ENCODE measurements around the gene TMEM119.
"Not testable (repeated sequence)": the region's sequence is repeated elsewhere in the genome, so short reads cannot be mapped to it uniquely, and the experiment has no call there.

TMEM119 gene

GRCh38 chr12:108634341-108634751 lies 36.5 kb upstream of the TMEM119 start:
- DNase-seq: no peak

DNA sequence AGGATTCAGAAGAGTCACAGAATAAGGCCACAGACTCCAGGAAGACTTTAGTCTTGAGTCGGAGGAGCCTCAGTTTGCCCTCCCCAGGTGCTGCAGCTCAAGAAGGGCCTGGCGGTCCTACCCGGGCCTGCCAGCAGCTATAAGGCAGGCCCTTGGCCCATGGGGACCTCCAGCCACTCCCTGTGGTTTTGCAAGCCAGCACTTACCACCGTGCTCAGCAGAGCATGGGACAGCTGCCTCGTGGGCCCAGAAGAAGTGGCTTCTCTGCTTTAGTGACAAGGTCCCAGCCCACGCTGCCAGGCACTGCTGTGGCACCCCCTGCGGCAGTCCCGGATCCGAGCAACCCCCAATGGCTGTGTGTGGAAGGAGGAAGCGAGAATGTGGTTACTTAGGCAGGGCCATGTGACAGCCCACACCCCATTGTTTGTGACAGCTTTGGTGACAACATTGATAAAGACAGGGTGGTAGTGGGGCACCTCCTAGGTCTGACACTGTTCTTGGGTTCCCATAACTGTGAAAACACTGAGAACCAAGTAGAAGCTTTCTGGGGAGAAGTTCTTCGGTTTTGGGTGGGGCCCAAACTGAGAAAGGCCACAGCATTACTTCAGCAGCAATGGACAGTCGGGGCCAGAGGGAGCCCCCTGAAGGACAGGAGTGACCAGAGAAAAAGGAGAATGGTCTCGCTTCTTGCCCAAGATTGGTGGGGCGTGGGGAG lies 35.8 kb upstream of the TMEM119 start, which contains the start of gene SELPLG:
SELPLG (minus strand) TSS at position 361 of the 715 bp plus-strand sequence. CDS start 9,587 bp downstream, outside the sequence.
- no peak for DNase-seq

DNA sequence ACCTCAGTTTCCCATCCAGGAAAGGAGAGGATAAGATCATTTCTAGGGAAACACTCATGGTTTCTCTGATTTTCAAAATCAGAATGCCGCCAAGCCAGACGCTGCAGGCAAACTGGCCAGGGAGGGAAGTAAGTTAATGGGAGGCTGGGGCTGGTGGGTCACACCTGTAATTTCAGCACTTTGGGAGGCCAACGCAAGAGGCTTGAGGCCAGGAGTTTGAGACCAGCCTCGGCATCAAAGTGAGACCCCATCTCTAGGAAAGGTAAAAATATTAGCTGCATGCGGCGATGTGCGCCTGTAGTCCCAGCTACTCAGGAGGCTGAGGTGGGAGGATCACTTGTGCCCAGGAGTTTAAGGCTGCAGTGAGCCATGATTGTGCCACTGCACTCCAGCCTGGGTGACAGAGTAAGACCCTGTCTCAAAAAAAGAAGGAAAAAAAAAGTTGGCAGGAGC lies 35.2 kb upstream of the TMEM119 start:
- no peak for DNase-seq

DNA sequence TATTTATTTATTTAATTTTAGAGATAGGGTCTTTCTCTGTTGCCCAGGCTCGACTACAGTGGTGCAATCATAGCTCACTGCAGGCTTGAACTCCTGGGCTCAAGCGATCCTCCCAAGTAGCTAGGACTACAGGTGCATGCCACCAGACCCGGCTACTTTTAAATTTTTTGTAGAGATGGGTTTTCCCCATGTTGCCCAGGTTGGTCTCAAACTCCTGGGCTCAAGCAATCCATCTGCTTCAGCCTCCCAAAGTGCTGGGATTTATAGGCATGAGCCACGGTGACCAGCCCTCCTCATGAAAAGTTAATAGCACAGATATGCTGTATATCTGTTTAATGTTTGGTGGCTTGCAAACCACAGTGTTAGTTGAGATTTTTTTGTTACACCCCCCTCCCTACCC lies 33.4 kb upstream of the TMEM119 start:
- DNase-seq: not testable (repeated sequence)

DNA sequence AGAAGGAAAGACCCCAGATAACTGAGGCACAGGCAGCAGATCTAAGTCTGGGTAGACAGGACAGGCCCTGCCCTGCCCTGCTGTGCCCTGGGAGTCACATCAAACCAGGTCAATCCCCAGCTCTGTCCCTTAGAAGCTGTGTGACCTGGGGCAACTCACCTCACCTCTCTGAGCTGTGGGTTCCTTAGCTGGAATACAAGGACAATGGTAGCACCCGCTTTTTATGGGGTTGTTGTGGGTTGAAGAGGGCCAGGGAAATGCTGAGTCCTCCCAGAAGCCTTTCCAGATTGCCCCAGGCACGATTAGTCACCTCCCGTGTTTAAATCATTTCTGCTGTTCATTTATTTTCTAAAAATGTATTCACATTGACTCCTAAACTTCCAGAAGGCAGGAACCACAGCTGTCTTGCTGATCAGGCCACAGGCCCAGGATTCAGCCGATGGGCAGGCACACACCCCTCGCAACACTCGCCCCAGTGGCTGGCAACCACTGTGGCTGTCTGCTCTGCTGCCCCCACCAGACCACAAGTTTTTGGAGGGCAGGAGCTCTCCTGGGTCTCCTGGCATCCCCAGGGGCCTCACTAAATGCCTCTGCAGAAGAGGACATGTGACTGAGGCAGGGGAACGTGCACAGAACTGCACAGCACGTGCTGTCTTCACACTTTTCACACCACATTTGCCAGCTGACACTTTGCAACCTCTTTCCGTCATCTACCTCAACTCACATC lies 32.8 kb upstream of the TMEM119 start:
- peak; percentile 77 for DNase-seq

DNA sequence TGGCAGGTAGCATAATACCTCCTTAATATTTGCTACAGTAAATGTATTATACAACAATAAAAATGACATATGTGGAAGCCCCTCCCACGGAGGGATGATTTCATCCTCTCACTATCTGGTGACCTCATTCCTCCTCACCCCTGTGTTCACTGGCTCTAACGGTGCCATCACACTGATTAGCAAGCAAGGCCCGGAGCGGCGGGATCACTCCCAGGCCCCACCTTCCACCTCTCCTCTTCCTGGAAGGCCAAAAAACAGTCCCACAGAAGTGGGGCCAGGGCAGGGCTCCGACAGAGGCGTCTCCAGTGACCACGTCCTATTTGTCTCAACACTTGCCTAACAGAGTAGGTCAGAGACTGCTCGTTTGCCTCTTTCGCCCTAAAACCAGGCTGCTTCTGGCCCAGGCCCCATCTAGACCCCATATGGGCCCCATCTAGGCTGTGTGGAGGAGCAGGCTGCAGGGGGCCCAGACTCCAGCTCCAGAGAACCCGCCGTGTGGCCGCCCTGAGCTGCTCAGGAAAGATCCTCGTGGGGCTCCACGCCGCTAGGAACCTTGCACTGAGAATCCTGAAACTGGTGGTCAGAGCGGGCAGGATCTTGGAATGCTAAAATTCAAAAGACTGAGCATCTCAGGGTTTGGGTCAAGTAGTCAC lies 32.1 kb upstream of the TMEM119 start:
- peak; percentile 51 for DNase-seq

DNA sequence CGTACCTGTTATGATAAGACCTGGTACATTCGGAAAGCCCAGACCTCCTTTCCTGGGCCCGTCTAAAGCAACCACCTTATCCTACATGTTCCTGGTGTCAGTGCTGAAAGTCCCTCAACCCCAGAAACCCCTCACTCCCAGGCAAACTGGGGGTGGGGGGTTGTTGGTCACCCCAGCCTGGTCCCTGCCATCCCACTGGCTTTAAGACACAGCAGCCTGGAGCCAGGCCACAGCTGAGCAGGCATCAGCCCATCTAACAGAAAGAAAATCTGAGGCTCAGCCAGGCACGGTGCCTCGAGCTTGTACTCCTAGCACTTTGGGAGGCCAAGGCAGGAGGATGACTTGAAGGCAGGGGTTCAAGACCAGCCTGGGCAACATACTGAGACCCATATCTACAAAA lies 31.3 kb upstream of the TMEM119 start:
- DNase-seq: no peak

DNA sequence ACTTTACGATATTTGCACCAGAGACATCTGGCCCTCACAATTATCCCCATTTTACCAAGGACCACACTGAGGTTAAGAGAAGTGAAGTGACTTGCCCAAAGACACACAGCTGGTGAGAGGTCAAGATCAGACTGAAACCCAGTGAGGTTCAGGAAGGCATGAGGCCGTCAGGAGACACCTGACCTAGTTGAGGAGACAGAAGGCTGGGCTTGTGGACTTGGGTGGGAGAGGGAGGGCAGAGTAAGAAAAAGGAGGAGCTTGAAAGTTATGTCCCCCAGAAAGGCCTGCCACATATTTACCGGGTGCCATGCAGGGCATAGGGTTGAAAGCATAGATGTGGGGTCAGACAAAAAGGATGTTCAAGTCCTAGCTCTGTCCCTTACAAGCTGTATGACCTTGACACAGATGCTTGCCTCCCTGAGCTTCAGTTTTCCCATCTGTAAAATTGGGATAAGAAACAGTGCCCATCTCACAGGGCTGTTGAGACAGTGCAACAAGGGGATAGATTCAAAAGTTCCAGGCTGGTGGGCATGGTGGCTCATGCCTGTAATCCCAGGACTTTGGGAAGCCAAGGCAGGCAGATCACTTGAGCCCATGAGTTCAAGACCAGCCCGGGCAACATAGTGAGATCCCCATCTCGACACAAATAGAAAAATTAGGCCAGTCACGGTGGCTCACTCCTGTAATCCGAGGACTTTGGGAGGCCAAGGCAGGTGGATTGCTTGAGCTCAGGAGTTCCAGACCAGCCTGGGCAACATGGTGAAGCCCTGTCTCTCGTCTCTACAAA lies 29.4 kb upstream of the TMEM119 start:
- DNase-seq: no peak

DNA sequence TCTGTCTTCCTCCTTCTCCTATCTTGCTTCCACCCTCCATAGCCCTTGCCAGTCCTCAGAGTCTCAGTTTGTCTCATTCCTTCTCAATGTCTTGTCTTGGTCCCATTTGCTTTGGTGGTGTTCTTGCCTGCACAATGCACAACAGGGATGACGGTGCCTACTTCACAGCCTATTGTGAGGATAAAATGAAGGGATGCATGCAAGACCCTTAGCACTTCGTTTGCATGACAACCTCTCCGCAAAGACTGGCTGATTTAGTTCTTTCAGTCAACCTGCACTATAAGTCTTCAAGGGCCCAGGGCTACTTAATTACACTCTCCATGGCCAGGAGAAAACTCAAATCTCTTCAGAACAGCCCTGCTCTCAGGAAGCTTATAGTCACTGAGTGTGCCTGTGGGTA lies 27.3 kb upstream of the TMEM119 start:
- no peak for DNase-seq

GRCh38 chr12:108623577-108623976 lies 25.7 kb upstream of the TMEM119 start:
- DNase-seq: no peak

- DNase-seq: no peak
Measured at GRCh38 chr12:108622921-108623514, 25.1 kb upstream of the TMEM119 start.

DNA sequence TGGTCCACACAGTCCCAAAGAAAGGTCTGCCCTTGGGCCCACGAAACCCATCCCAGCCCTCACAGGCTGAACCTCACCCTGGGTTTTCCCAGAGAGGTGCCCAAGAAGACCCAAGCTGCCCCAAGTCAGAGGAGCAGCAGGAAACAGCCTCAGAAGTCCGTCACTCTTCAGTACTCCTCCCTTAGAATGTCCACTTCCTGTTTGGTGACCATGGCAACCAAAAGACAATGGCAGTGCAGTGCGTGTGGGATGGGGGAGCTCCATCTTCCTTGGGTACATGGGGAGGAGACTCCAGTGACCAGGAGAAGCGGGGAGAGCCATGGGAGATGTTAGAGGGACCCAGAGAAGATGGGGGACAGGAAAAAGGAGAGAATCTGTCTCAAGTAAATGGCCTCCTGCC lies 24.5 kb upstream of the TMEM119 start:
- no peak for DNase-seq

DNA sequence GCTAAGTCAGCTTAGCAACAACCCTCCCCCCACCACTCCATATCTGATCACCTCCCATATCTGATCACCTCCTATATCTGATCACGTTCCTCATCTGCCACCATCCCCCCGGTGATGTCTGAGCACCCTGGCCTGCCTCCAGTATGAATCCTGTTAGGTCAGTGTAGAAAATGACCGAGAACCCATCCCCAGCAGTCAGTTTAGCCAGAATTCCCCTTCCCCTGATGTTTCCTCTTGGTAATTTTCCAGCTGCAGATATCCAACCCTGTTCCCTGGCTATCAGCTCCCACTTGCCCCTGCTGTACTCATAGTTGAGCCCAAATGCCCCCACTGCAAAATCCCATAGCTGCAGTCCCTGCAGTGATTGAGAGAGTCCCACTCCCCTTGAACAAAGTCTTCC lies 23.3 kb upstream of the TMEM119 start:
- DNase-seq: no peak

GRCh38 chr12:108620236-108620879 lies 22.5 kb upstream of the TMEM119 start:
- no peak for DNase-seq

- DNase-seq: no peak
Measured at GRCh38 chr12:108619369-108620160, 21.7 kb upstream of the TMEM119 start.

- not testable (repeated sequence) for DNase-seq
Measured at GRCh38 chr12:108618953-108619274, 21.0 kb upstream of the TMEM119 start.

- peak; percentile 53 for DNase-seq
Measured at GRCh38 chr12:108618079-108618952, 20.4 kb upstream of the TMEM119 start.

DNA sequence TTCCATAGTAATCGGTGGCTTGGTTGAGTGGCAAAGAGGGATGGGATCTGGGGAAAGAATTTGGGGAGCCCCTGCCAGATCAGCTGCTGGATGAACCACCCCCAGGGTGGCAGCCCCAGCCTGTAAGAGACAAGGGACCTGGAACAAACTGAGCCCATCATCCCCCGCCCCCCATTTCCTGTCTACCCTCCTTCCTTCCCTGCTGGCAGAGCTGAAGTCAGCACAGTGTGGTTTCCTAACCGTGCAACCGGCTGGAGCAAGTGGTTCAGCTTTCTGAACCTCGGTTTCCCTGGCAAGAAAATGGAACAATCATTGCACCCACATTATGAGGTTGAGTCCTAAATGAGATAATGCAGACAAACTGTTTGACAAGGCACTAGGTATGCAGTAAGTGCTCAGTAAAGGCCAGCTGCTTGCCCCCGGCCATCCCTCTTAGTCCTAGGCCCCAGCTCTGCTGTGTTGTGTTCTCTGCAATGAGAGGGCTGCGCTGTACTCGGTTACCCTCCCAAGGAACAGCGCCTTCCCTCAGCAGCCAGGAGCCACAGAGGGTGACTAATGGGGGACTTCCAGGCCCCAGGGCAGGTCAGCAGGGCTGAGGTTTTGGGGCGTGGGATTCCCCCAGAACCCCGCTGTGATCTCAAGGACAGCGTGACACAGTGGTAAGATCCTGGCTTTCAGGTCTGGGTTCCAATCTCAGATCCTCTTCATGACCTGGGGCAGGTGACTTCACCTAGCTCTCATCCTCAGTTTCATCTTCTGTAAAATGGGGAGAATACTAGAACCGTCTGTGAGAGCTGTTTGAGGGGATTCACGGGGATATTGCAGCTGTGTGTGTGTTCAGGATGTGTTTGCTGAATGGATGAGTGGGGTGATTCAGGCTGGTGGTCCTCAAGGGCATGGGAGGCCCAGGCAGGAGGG lies 19.3 kb upstream of the TMEM119 start:
- no peak for DNase-seq

DNA sequence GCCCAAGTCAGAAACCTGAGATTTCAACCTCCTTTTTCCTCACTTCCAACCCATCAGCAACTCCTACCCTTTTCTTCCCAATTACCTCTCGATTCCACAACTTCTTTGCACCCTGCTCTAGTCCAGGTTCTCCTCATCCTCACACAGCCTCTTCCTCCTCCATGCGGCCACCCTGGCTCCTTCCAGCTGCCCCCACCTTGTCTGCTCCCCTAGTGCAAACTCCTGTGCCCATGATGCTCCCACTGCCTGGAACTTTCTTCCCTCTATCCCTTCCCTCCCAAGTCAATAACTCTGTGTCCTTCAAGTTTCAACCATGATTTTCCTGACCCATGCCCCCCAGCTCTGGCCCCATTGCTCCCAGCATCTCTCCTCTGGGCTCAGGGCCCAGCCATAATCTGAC lies 18.5 kb upstream of the TMEM119 start:
- no peak for DNase-seq

Data from amniotic stem cell (primary cell).